Measurements from ENCODE around the gene GPR152. TPM values are rescaled to one million over a fixed set of nuclear protein-coding genes. Genes with fewer than 3 reads are reported as not detected.
A peak's percentile ranks its signal among the peaks of the same experiment; 100 is the strongest.
"Not testable (repeated sequence)": the region's sequence is repeated elsewhere in the genome, so short reads cannot be mapped to it uniquely, and the experiment has no call there.

The GPR152 gene
- total RNA-seq, 1 donor from 2014 or later = not detected

DNA sequence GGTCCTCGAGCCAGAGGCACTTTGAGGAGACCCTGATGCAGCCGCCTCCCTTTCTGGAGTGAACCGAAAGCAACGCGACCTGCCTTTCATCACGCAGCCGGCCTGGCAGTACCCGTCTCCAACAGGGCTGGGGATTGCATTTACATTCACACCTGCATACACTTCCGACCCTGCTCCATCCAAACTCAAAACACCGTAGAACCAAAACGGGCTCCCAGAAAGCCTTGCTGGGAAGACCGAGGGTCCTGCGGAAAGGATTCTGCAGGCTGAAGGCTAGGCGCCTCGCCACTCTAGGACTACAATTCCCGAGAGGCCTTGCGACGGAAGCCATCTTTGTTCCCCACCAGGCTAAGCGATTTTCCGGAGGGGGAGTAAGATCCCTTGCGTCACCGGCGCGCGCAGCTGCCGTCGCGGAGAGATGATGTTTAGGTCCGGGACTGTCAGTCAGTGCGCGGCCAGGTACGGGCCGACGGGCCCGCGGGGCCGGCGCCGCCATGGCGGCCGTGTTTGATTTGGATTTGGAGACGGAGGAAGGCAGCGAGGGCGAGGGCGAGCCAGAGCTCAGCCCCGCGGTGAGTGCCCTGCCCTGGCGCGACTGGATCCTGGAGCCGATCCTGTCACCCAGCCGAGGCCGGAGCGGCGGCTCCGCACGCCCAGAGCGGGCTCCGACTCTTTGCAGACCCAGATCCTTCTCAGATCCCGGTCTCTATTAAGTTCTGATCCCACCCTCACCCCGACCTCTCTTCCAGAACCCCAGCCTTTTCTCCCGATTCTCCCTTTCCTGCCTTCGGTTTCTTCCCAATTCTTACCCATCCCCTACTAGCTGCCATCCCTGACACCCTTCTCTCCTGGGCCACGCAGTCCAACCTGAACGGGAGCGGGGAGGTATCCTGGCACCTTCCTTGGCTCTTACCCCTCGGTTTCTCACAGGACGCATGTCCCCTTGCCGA, 24.2 kb downstream of the GPR152 start, which contains the start of gene RPS6KB2:
Gene RPS6KB2, plus strand, starts transcription at position 443 of the 950 bp plus-strand sequence. Its CDS starts 52 bp downstream, at position 495.
- no peaks in the 10 kb centered on the region for H3K9me3 Mint-ChIP-seq (ENCODE audit: unreplicated experiment)
- TF ChIP-seq, protein P1, sequence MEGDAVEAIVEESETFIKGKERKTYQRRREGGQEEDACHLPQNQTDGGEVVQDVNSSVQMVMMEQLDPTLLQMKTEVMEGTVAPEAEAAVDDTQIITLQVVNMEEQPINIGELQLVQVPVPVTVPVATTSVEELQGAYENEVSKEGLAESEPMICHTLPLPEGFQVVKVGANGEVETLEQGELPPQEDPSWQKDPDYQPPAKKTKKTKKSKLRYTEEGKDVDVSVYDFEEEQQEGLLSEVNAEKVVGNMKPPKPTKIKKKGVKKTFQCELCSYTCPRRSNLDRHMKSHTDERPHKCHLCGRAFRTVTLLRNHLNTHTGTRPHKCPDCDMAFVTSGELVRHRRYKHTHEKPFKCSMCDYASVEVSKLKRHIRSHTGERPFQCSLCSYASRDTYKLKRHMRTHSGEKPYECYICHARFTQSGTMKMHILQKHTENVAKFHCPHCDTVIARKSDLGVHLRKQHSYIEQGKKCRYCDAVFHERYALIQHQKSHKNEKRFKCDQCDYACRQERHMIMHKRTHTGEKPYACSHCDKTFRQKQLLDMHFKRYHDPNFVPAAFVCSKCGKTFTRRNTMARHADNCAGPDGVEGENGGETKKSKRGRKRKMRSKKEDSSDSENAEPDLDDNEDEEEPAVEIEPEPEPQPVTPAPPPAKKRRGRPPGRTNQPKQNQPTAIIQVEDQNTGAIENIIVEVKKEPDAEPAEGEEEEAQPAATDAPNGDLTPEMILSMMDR (IDR thresholded peaks at IDR 0.05; ENCODE audit: unreplicated experiment) = no peak
- DNase-seq (ENCODE audit: low spot score) = peak; percentile 99
- peaks cover 17% of the 10 kb centered on the region for H3K27me3 Mint-ChIP-seq (ENCODE audit: unreplicated experiment)
- H3K4me1 Mint-ChIP-seq (ENCODE audit: unreplicated experiment) = peaks cover 3% of the 10 kb centered on the region
- H3K36me3 Mint-ChIP-seq (ENCODE audit: low read depth, unreplicated experiment) = peaks cover 10% of the 10 kb centered on the region
- H3K4me3 Mint-ChIP-seq (ENCODE audit: unreplicated experiment) = peak within 1 kb of the TSS; percentile 99
- peak within 1 kb of the TSS; percentile 75 for H3K27ac Mint-ChIP-seq (ENCODE audit: unreplicated experiment)

DNA sequence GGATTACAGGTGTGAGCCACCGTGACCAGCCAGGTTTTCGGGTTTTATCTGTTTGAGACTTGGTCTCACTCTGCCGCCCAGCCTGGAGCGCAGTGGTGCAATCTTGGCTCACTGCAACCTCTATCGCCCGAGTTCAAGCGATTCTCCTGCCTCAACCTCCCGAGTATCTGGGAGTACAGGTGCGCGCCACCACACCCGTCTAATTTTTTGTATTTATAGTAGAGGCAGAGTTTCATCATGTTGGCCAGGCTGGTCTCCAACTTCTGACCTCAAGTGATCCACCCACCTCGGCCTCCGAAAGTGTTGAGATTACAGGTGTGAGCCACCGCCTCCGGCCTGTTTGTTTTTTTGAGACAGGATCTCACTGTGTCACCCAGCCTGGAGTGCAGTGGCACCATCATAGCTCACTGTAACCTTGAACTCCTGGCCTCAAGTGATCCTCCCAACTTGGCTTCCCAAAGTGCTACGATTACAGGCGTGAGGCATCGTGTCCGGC, 25.1 kb downstream of the GPR152 start:
- Mint-ChIP-seq H3K27ac (ENCODE audit: unreplicated experiment) (peak overlapping the region; percentile 42), H3K36me3 (ENCODE audit: low read depth, unreplicated experiment) (peaks cover 10% of the 10 kb centered on the region), H3K4me3 (ENCODE audit: unreplicated experiment) (peak overlapping the region; percentile 99), H3K27me3 (ENCODE audit: unreplicated experiment) (peaks cover 17% of the 10 kb centered on the region)
- not testable (repeated sequence) for H3K4me1 Mint-ChIP-seq (ENCODE audit: unreplicated experiment); H3K9me3 Mint-ChIP-seq (ENCODE audit: unreplicated experiment); DNase-seq (ENCODE audit: low spot score)

GRCh38 chr11:67423891-67424613, 28.5 kb downstream of the GPR152 start:
- Mint-ChIP-seq H3K27ac (ENCODE audit: unreplicated experiment) (no peak overlapping the region), H3K4me1 (ENCODE audit: unreplicated experiment) (peaks cover 3% of the 10 kb centered on the region), H3K27me3 (ENCODE audit: unreplicated experiment) (peaks cover 17% of the 10 kb centered on the region), H3K36me3 (ENCODE audit: low read depth, unreplicated experiment) (no peaks in the 10 kb centered on the region), H3K9me3 (ENCODE audit: unreplicated experiment) (no peaks in the 10 kb centered on the region), H3K4me3 (ENCODE audit: unreplicated experiment) (no peak overlapping the region)
- TF ChIP-seq, protein P1 (IDR thresholded peaks at IDR 0.05; ENCODE audit: unreplicated experiment) = no peak
- DNase-seq (ENCODE audit: low spot score) = no peak

GRCh38 chr11:67423466-67423865, 29.1 kb downstream of the GPR152 start:
- no peak for DNase-seq (ENCODE audit: low spot score)
- H3K4me3 Mint-ChIP-seq (ENCODE audit: unreplicated experiment) = no peak overlapping the region
- no peaks in the 10 kb centered on the region for H3K9me3 Mint-ChIP-seq (ENCODE audit: unreplicated experiment)
- no peak overlapping the region for H3K27ac Mint-ChIP-seq (ENCODE audit: unreplicated experiment)
- no peaks in the 10 kb centered on the region for H3K4me1 Mint-ChIP-seq (ENCODE audit: unreplicated experiment)
- H3K27me3 Mint-ChIP-seq (ENCODE audit: unreplicated experiment) = peaks cover 15% of the 10 kb centered on the region
- no peaks in the 10 kb centered on the region for H3K36me3 Mint-ChIP-seq (ENCODE audit: low read depth, unreplicated experiment)
- TF ChIP-seq, protein P1 (IDR thresholded peaks at IDR 0.05; ENCODE audit: unreplicated experiment) = no peak

DNA sequence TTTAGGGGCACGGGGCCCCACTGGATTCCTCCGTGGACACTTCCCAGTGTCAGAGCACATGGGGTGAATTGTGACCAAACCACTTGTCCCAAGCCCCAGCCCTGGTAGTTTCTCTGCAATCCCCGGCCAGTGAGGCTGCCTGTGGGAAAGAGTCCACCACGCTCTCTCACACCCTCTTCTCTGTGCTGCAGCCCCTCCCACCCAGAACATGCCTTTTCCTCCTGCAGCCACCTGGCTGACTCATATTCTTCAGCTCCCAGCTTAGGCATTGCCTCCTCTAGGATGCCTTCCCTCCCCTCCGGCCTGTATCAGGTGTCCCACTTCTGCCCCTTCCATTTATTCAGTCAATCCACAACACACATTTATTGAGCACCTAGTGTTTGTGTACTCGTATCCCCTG, 29.6 kb downstream of the GPR152 start:
- no peak overlapping the region for H3K27ac Mint-ChIP-seq (ENCODE audit: unreplicated experiment)
- no peaks in the 10 kb centered on the region for H3K36me3 Mint-ChIP-seq (ENCODE audit: low read depth, unreplicated experiment)
- DNase-seq (ENCODE audit: low spot score) = no peak
- H3K27me3 Mint-ChIP-seq (ENCODE audit: unreplicated experiment) = peaks cover 15% of the 10 kb centered on the region
- peak overlapping the region; percentile 52 for H3K4me3 Mint-ChIP-seq (ENCODE audit: unreplicated experiment)
- H3K4me1 Mint-ChIP-seq (ENCODE audit: unreplicated experiment) = no peaks in the 10 kb centered on the region
- no peaks in the 10 kb centered on the region for H3K9me3 Mint-ChIP-seq (ENCODE audit: unreplicated experiment)
- TF ChIP-seq, protein P1 (IDR thresholded peaks at IDR 0.05; ENCODE audit: unreplicated experiment) = no peak
